ENCODE results near the gene COL27A1.
"Not testable (repeated sequence)": the region's sequence is repeated elsewhere in the genome, so short reads cannot be mapped to it uniquely, and the experiment has no call there.

Gene COL27A1

GRCh38 chr9:114329625-114330022, 174.3 kb downstream of the COL27A1 start, which contains the start of gene ORM2:
Gene ORM2, plus strand, starts transcription at chr9:114329869. Its CDS starts 36 bp downstream, at chr9:114329905.
- DNase-seq: not testable (repeated sequence)

- no peak for DNase-seq
These were observed 175.3 kb downstream of the COL27A1 start for GRCh38 chr9:114330636-114331035.

DNA sequence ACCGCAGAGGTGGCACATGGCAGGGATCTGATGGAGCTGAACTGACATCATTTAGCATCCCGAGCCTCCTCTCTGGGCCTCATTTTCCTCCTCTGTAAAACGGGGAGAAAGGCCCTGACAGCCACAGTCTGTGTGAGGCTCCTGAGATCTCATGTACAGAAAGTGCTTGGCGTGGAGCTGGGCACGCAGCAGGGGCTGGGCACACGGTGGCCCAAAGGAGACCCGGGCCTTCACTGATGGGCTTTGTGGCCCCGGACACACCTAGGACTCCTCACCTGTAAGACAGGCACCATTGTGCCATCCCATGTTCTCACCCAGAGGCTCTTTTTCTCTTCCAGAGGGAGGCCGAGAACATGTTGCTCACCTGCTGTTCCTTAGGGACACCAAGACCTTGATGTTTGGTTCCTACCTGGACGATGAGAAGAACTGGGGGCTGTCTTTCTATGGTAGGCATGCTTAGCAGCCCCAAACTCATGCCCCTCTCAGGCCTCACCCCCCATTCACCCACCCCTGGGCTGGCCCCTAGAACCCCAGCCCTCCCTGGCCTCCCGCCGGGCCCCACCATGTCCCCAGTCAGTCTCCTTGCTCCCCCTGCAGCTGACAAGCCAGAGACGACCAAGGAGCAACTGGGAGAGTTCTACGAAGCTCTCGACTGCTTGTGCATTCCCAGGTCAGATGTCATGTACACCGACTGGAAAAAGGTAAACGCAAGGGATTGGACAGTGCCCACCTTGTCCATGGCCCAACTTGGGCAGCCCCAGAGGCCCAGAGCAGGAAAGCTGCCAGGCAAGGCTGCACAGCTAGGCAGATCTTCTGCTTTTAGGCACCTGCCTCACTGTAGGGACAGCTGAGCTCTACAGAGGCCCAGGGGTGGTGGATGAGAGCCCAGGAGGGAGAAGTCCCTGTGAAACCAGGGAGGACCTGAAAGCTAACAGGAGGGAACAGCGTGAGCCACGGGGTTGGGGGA, 176.2 kb downstream of the COL27A1 start:
- DNase-seq: not testable (repeated sequence)

DNA sequence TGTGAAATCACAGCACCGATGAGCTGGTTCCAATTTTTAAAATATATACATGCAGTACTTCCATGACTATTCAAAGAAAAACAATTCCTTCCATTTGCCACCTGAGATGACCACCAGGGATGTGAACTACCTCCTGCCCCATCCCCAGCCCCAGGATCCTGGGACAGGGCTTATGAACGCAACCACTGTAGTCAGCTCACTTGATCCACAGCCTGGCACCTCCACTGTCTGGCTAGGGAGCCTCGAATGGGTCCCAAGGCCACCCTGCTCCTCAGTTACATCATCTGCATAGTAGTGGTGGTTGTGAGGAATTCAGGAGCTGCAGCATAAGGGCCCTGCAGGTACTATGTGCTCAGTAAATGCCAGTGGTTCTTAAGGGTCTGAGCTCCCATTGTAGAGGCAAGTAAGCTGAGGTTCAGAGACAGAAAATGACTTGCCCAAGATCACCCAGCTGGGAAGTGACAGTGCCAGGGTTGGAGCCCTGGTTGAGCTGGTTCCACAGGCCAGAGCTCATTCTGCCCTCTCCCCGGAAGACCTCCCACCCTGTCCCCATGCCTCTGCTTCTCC, 177.2 kb downstream of the COL27A1 start:
- not testable (repeated sequence) for DNase-seq

- DNase-seq: not testable (repeated sequence)
These were observed 178.4 kb downstream of the COL27A1 start for GRCh38 chr9:114333718-114334117.

DNA sequence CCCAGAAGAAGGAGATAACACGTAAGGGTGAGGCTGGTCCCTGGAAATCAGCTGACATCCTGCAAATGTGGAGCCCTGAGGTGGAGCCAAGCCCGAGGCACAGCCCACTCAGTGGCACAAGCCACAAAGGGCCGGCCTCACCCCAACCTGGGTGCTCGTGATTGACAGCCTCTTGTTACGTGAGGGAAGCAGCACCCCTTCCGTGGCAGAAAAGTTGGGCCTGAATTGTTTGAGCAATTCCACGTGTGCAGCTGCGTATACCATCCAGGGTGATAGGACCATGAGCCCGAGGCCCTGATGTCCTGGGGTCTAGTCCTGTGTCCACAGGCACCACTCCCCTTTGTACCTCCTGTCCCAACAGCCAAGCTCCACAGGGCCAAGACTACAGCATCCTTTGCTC, 179.2 kb downstream of the COL27A1 start:
- no peak for DNase-seq

- no peak for DNase-seq
These were observed 180.4 kb downstream of the COL27A1 start for GRCh38 chr9:114335745-114336144.

- no peak for DNase-seq
These were observed 180.8 kb downstream of the COL27A1 start for GRCh38 chr9:114336157-114336556.

GRCh38 chr9:114336699-114337395, 181.5 kb downstream of the COL27A1 start:
- DNase-seq: no peak

GRCh38 chr9:114338187-114338586, 182.8 kb downstream of the COL27A1 start:
- DNase-seq: no peak

GRCh38 chr9:114339130-114339908, 184.0 kb downstream of the COL27A1 start:
- DNase-seq: no peak

GRCh38 chr9:114341152-114341830, 186.0 kb downstream of the COL27A1 start:
- DNase-seq: no peak

DNA sequence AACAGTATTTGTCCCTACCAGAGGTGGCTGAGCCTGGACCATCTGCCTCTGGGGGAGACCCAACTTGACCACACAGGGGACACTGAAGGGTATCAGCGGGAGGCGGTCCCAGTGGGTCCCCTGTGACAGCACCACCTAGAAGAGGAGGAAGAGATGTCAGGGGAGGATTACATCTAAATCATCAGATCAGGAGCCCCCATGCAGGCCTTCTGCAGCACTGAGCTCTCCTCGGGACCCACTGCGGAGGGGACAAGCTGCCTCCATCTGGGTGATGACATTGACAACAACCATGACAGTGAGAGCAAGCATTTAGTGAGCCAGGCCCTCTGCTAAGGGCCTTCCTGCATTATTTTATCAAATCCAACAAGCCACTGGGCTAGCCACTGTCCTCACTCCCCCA, 186.7 kb downstream of the COL27A1 start:
- no peak for DNase-seq

- no peak for DNase-seq
These were observed 187.6 kb downstream of the COL27A1 start for GRCh38 chr9:114342755-114343440.

DNA sequence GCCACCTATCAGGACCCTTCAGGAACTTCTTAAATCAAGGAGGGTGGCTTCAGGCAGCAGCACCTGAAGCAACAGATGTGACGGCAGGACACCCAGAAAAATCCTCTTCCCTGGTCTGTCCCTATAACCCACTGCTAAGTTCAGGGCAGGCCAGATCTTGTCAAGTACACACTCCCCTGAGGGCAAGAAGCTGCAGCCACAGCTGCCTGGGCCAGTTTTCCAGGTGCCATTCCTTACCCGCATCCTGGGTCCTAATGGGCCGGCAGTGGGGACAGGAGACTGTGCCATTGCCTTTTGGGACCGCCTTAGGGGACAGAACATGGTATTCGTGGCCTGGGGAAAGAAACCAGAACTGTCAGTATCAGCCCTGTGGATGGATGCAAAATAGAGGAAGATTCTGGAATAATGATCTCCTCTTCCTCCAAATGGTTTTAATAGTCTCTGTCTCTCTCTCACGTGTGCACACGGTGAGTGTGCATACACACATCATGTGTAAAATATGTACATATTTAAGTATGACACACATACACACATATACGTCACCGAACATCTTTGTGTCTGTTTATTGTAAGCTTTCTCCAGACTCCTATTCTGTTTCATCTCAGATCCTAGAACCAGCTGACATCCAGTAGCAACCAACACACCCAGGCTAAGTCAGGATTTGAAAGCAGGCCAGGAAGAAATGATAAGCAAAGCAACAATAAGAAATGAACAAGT, 188.3 kb downstream of the COL27A1 start:
- DNase-seq: no peak

GRCh38 chr9:114344188-114344566, 188.8 kb downstream of the COL27A1 start:
- no peak for DNase-seq

DNA sequence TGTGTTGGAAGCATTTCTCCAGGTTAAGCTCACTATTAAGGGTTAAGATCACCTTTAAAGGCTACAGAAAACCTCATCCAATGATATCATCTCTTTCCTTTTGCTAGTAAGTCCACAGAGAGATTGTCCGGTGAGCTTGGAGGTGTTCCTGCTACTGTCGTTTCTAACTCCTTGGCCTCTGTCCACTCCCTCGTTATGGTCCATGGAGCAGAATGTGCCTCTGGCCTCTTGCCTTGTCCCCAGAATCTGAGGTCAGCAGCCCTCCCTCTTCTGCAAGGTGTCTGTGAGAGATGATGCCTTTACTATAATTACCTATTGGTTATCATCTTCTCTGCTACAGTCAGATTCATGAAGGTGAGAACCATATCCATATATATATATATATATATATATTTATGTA, 189.4 kb downstream of the COL27A1 start:
- no peak for DNase-seq

DNA sequence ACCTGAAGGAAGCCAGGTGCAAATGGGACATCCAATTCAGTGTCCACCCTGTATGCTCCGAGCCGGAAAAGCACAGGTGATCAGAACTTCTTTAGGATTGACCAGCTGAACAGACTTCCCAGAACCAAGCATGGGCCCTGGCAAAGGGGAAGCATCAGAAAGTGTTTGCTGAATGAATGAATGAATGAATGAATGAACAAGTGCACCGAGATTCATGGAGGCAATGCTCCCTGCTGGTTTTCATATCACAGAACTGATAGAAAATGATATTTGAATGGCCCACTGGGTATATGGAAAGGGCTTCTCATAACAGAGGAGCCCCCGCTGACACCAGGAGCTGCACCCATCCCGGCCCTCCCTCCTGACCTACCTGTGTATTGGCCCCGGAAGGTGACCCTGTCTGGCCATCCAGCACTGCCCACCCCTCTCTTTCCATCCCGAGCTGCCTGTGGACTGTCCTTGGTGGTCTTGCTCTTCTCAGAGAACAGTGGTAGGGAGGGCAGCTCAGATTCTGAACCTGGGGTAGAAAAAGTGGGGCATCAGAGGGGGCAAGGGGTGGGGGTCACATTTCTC, 190.2 kb downstream of the COL27A1 start:
- no peak for DNase-seq

DNA sequence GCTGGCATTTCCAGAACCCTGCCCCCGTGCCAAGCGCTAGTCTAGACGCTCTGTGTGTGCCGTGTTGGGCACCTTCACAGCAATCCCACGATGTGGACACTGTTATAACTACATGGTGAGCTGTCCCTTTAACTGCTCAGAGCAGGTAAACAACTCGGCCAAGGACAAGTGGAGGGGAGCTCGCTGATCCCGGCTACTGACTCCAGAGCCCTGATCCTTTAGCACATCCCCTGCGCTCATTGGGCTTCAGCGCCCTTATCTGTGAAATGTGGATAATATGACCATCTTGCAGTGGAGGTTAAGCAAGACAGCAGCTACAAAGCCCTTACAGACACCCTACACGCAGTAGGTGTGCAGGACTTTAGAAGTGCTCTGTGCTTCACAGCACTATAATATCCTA, 190.8 kb downstream of the COL27A1 start:
- DNase-seq: no peak

- no peak for DNase-seq
These were observed 192.3 kb downstream of the COL27A1 start for GRCh38 chr9:114347675-114348074.
